Measurements from ENCODE around the gene ZNF839.

GRCh38 chr14:102285106-102285505, 34.4 kb upstream of the ZNF839 start:
- TF ChIP-seq CTCF (IDR thresholded peaks at IDR 0.05) (no peak), POLR2A (IDR thresholded peaks at IDR 0.05) (no peak), EP300 (IDR thresholded peaks at IDR 0.05) (no peak)
